ENCODE data around the gene RPL5. TPM values are rescaled to one million over a fixed set of nuclear protein-coding genes. Genes with fewer than 3 reads are reported as not detected.

Gene RPL5
- total RNA-seq, 4 donors from 2014 or later: 1,244 to 1,829 (median 1,582) TPM

DNA sequence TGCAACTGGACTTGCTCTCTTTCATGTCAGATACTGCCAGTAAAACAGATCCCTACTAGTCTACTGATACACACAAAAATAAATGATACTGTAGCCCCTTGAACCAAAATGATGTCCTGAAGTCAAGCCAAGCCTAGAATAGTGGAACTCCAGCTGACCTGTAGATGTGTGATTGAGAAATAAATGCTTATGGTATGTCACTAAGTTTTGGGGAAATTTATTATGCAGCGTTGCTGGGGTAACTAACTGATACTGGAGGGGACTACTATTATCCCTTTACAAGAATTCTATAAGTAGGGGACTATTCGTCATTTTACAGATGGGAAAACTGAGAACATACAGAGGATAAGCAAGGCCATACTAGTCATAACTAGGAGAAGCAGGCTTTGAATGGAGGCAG is 55.6 kb downstream of the RPL5 start:
- no peak for DNase-seq (ENCODE audit: low spot score in 2 of 2)
- 95 to 97% methylated on average over 2 of the region's 2 CpGs for WGBS, 2 donors
- intact Hi-C loops (cut with DNase I; ENCODE audit: low total_unique reads): no loop called here
- TF ChIP-seq POLR2A (IDR thresholded peaks at IDR 0.05): no peak
- TF ChIP-seq, protein P1, sequence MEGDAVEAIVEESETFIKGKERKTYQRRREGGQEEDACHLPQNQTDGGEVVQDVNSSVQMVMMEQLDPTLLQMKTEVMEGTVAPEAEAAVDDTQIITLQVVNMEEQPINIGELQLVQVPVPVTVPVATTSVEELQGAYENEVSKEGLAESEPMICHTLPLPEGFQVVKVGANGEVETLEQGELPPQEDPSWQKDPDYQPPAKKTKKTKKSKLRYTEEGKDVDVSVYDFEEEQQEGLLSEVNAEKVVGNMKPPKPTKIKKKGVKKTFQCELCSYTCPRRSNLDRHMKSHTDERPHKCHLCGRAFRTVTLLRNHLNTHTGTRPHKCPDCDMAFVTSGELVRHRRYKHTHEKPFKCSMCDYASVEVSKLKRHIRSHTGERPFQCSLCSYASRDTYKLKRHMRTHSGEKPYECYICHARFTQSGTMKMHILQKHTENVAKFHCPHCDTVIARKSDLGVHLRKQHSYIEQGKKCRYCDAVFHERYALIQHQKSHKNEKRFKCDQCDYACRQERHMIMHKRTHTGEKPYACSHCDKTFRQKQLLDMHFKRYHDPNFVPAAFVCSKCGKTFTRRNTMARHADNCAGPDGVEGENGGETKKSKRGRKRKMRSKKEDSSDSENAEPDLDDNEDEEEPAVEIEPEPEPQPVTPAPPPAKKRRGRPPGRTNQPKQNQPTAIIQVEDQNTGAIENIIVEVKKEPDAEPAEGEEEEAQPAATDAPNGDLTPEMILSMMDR (IDR thresholded peaks at IDR 0.05): no peak
- no peak overlapping the region for H3K4me3 ChIP-seq (ENCODE audit: low read depth, poor library complexity, severe bottlenecking)

Other genes with a start within 250 kb of the RPL5 start
- 10 to 100 TPM; 14.2 to 26.3 (median 21.4) TPM for gene EVI5, start 46.9 kb upstream of the RPL5 start, total RNA-seq
- gene DIPK1A, start 129.4 kb downstream of the RPL5 start, total RNA-seq: 1 to 10 TPM; 3.8 to 7.6 (median 6.7) TPM
- 10 to 100 TPM; 10.2 to 21.8 (median 16.0) TPM for gene MTF2, start 247.2 kb downstream of the RPL5 start, total RNA-seq

Measured in lower leg skin (tissue), 4 donors.